Measurements from ENCODE around the gene HSPA12B. TPM values are rescaled to one million over a fixed set of nuclear protein-coding genes. Genes with fewer than 3 reads are reported as not detected.

Gene HSPA12B
- total and polyA plus RNA-seq, 9 of the 15 experiments (the other 6 are each of a cell fraction or from before 2014, with no cell fraction given), result 0.03 to 0.07 TPM; not detected in 7

DNA sequence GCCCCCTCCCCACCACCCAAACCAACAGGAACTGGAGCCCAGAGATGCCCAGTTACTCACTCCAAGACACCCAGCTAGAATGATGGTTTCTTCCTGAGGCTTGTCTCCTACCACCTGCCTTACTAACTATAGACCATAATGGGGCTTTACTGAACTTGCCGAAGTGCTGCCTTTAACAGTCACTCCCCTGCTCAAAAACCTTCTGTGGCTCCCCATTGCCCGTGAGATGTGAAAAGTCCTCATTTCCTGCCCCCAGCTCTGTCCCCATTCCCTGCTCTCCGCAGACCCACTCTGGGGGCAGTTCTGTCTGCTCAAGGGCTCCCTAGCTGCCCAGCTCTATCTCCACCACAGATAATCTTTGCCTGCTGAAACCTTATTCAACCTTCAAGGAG, 25.0 kb upstream of the HSPA12B start:
- Histone ChIP-seq H3K79me2 (ENCODE audit: control insufficient read depth, insufficient read depth, low read length) (no peaks in the 10 kb centered on the region), H3K36me3 (ENCODE audit: control insufficient read depth, insufficient read depth, low read length) (no peaks in the 10 kb centered on the region), H3K9ac (ENCODE audit: insufficient read depth in 1 of 2, low read depth in 2 of 2, low read length in 2 of 2) (no peak overlapping the region), H3K9me1 (ENCODE audit: control insufficient read depth, insufficient read depth, low read length) (no peaks in the 10 kb centered on the region), H4K20me1 (replicated peaks; ENCODE audit: control insufficient read depth, insufficient read depth, low read length) (no peaks in the 10 kb centered on the region), H3K4me3 (no peak overlapping the region), H3K27me3 (ENCODE audit: control insufficient read depth in 2 of 2, insufficient read depth in 2 of 2, low read length in 2 of 2) (peaks cover 0 to 17% of the 10 kb centered on the region in 2 experiments; a peak in 3 of 5 replicates), H3K9me3 (replicated peaks; ENCODE audit: control insufficient read depth, insufficient read depth, low read depth, low read length) (no peaks in the 10 kb centered on the region), H3K4me1 (replicated peaks in 1 of 2; ENCODE audit: control insufficient read depth in 2 of 2, insufficient read depth in 2 of 2, low read length in 2 of 2) (peaks cover 0 to 22% of the 10 kb centered on the region in 2 experiments; a peak in 2 of 5 replicates), H3K27ac (ENCODE audit: extremely low read depth, low read depth, low read length) (no peak overlapping the region), H3K4me2 (ENCODE audit: insufficient read depth, low read length) (no peak overlapping the region), H2AFZ (ENCODE audit: low read depth, low read length) (no peak overlapping the region)
- ATAC-seq, result no peak
- ChIA-PET CTCF (ENCODE audit: low intra/inter-chr PET ratio) (no interaction called here), POLR2A (no interaction called here)
- DNase-seq (ENCODE audit: extremely low read depth in 1 of 4, low spot score in 3 of 4), result no peak
- TF ChIP-seq POLR2H (tag; IDR thresholded peaks at IDR 0.05; ENCODE audit: low read depth) (no peak), POLR2AphosphoS5 (IDR thresholded peaks at IDR 0.05; ENCODE audit: control insufficient read depth, insufficient read depth, low read depth, low read length) (no peak), HDAC6 (IDR thresholded peaks at IDR 0.05; ENCODE audit: low read depth, low read length) (no peak), ZFP36 (IDR thresholded peaks at IDR 0.05; ENCODE audit: low read depth, low read length, partially characterized antibody) (peak; percentile 24), HDAC1 (IDR thresholded peaks at IDR 0.05) (no peak)
- TF ChIP-seq, protein P1, sequence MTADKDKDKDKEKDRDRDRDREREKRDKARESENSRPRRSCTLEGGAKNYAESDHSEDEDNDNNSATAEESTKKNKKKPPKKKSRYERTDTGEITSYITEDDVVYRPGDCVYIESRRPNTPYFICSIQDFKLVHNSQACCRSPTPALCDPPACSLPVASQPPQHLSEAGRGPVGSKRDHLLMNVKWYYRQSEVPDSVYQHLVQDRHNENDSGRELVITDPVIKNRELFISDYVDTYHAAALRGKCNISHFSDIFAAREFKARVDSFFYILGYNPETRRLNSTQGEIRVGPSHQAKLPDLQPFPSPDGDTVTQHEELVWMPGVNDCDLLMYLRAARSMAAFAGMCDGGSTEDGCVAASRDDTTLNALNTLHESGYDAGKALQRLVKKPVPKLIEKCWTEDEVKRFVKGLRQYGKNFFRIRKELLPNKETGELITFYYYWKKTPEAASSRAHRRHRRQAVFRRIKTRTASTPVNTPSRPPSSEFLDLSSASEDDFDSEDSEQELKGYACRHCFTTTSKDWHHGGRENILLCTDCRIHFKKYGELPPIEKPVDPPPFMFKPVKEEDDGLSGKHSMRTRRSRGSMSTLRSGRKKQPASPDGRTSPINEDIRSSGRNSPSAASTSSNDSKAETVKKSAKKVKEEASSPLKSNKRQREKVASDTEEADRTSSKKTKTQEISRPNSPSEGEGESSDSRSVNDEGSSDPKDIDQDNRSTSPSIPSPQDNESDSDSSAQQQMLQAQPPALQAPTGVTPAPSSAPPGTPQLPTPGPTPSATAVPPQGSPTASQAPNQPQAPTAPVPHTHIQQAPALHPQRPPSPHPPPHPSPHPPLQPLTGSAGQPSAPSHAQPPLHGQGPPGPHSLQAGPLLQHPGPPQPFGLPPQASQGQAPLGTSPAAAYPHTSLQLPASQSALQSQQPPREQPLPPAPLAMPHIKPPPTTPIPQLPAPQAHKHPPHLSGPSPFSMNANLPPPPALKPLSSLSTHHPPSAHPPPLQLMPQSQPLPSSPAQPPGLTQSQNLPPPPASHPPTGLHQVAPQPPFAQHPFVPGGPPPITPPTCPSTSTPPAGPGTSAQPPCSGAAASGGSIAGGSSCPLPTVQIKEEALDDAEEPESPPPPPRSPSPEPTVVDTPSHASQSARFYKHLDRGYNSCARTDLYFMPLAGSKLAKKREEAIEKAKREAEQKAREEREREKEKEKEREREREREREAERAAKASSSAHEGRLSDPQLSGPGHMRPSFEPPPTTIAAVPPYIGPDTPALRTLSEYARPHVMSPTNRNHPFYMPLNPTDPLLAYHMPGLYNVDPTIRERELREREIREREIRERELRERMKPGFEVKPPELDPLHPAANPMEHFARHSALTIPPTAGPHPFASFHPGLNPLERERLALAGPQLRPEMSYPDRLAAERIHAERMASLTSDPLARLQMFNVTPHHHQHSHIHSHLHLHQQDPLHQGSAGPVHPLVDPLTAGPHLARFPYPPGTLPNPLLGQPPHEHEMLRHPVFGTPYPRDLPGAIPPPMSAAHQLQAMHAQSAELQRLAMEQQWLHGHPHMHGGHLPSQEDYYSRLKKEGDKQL (CRISPR knock-in tag; IDR thresholded peaks at IDR 0.05; ENCODE audit: borderline replicate concordance), result no peak
- intact Hi-C loops (cut with micrococcal nuclease) (no loop called here), in situ Hi-C loops (cut with MboI) (no loop called here)
- 19% methylated on average over 3 of the region's 3 CpGs for WGBS (ENCODE audit: insufficient coverage, low coverage, missing lambda C conversion rate)
- BruUV-seq (replicated peaks), result no TSS peak
- FAIRE-seq, result no peak

All from K562 (cell line).